Fibroblast of skin of right quadriceps (primary cell): ENCODE measurements around the gene CEP170B.
A peak's percentile ranks its signal among the peaks of the same experiment; 100 is the strongest.
"Not testable (repeated sequence)": the region's sequence is repeated elsewhere in the genome, so short reads cannot be mapped to it uniquely, and the experiment has no call there.

Experiments used
- DNase-seq: peaks from one replicate; pipeline ENCODE4 v3.0.0-alpha.2; 2013

The CEP170B gene

DNA sequence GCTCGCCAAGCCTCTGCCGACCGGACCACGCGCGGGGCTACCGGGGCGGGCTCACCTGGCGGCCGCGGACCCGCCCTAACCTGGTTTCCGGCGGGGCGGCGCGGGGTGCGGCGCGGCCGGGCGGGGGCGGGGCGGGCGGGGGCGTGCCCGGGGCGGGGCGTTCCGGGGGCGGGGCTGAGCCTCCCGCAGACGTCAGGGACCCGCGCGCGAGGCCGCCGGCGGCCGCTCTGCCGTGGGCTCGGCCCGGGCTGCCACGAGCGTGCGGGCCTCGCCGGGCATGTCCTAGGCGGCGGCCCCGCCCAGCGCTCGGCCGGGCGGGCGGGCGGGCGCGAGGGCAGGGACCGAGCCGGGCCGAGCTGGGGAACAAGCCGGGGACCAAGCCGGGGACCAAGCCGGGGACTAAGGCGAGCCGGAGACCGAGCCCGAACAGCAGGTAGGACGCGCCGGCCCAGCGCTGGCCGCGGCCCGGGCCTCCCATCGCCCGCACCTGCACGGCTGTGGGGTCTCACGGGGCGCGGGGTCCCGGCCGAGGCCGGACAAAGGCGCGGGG is at the start of gene CEP170B:
TSS of gene CEP170B (plus strand) at position 188 of the 550 bp plus-strand sequence. CDS start 3,183 bp downstream, outside the sequence.
- DNase-seq = peak; percentile 24

DNA sequence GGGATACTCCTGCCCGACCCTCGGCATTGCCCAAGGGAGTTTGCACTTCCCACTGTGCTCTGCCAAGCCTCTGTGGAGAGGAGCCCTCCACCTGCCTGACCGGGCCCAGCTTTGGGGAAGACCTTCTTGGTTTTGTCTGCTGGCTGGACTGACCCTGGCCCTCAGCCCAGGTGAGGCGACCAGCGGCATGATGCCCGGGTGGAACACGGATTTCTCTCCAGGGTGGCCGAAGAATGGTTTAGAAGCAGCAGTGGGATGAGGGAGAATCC is 48.5 kb upstream of the CEP170B start:
- no peak for DNase-seq

DNA sequence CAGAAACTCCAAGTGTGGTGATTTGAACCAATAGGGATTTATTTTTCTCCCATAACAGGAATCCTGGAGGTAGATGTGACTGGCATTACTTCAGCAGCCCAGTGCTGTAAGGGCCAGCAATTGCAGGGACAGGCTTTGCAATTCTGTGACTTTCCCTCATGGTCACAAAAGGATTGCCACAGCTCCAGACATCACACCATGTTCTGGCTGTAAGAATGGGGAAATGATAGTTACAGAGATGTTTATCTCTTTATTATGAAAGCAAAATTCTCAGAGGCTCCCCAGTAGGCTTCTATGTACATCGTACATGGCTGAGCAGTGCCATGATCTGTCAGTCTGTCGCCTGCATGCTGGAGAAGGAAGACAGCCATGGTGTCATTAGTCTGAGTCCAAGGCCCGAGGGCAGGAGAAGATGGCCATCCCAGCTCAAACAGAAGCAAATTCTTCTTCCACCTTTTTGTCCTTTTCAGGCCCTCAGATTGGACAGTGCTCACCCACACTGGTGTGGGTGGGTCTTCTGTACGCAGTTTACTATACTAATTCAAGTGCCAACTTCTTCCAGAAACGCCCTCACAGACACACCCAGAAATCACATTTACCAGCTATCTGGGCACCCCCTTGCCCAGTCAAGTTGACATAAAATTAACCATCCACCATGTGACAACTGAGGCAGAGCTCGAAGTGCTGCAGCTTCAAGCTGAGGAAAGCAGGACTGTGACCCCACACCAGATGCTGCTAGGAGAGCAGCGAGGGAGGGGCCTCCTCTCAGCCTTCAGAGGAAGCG is 46.9 kb upstream of the CEP170B start:
- no peak for DNase-seq

DNA sequence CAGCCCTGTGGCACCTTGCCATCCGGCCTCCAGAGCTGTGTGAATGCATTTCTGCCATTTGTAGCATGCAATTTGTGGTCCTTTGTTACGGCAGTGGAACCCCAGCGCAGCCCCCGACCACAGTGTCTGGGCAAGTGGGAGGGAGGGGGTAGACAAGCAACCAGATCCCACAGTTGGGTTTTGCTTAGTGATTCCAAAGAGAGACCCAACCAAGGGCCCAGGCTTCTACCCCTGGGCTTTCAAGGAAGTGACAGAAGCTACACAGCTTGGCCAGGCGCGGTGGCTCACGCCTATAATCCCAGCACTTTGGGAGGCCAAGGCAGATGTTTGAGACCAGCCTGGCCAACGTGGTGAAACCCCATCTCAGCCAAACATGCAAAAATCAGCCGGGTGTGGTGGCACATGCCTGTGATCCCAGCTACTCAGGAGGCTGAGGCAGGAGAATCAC is 46.3 kb upstream of the CEP170B start:
- DNase-seq = no peak

DNA sequence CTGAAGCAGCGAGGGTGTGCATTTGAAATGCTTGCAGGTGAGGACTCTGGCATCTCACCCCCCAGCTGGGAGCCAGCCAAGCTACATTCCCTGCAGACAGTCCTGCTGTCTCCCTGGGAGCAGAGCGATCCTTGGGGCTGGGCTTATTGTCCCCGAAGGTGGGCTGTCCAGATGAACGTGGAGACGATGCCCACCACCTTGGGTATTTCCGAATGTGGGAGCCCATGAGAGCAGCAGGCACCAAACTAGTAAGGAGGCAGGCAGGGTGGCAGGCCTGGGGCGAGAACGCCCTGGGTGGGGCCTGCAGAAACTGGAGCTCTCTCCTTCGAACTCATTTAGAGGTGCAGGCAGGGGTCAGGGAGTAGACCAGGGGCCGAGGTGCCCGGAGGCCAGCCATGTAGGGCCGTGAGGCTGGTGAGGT is 45.7 kb upstream of the CEP170B start:
- no peak for DNase-seq

DNA sequence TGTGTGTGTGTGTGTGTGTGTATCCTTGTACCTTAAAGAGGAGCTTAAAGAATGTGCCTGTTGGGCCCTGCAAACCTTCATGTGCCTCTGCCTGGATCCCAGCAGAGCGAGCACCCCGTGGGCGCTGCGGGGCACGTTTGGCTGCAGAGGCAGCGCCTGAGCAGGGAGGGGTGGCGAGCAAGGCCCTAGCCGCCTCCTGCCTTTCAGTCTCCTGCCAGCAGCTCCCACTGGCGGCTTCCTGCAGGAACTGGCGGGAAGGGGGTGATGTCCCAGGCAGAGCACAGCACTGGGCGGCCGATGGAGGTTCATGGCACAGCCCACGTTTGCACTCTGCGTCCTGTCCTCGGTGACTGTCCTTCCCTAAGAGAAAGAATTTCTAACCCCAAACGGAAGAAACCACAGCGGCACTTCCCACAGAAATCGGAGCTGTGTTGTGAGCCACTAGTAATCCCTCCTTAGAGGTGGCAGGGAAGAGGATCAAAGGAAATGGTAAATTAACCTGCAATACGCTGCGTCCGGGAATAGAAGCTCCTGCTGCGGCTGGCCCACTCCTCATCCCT is 44.3 kb upstream of the CEP170B start:
- peak; percentile 72 for DNase-seq

DNA sequence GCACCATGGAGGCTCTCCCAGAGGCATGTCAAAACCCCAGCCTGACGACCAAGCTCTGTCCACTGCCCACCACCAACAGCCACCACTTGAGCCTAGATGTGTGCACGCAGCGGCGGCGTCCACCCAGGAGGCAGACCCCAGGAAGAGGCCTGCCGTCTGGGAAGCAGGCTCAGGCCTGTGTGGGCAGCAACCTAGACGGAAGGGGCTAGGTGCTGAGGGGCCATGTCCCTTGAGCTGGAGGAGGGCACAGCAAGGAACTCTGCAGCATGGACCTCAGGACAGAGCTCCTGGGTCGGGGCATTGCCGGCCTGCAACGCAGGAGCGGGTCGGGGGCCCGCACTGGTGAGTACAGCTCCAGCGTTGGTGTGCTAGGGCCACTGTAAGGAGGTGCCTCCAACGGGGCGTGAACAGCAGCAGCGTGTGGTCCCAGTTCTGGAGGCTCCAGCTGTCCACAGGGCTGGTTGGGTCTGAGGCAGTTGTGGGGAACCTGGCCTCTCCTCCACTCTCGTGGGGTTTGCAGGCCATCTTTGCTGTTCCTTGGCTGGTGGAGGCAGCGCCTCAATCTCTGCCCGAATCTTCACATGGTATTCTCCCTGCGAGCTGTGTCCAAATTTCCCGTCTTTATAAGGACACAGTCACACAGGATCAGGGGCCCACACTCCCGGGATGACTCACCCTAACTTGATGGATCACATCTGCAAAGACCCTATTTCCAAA is 43.7 kb upstream of the CEP170B start:
- no peak for DNase-seq

DNA sequence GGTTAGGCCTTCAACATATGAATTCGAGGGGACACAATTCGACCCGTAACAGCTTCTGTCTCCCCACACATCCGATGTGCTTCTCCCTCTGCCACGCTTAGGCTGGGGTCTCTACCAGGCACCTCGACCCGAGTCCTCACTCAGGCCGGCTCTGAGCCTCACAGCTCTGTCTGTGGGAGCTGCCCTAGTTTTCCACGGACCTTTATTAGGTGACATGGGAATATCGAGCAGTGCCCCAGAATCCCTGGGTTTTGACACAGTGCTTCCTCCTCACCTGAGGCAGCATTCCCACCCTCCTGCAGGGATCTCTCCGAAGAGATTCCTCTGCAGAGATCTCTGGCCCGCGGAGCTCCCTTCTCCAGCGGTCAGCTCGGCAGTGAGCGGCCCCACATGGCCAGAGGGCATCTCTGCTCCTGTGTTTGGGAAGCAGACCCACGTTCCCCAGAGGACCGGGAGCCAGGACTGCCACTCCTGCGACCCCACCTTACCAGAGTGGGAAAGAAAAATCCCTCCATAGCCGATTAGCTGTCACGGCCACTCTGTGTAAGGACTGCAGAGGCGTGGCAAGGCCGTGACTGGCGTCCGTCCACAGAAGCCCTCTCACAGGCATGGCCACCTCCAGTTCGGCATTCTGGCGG is 43.0 kb upstream of the CEP170B start:
- no peak for DNase-seq

DNA sequence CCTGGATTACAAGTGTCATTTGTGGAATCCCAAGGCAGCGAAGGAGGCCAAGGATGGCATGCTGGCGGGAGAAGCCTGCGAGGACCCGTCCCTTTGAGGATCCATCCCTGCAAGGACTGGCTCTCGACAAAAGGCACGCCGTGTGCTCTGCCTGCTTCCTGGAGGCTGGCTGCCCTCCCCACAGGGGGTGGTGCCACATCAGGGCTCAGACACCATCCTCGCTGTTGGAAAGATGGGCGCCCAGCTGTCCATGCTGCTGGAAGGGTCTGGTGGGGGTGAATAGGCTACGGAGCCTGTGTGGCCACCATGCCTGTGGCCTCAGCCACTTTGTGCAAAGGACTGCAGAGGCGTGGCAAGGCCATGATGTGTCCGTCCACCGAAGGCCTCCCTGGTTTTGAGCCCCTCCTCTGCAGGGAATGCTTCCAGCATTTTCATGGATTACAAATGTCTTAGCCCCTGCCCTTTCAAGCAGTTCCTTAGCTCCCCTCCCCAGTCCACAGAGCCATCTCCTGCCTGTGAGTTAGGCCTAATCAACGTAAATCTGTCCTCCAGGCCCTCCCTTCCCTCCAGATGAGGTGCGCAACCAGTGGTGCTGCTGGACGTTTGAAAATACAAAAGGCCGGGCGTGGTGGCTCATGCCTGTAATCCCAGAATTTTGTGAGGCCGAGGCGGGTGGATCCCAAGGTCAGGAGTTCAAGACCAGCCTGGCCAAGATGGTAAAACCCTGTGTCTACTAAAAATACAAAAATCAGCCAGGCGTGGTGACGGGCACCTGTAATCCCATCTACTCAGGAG is 42.0 kb upstream of the CEP170B start:
- DNase-seq = no peak

DNA sequence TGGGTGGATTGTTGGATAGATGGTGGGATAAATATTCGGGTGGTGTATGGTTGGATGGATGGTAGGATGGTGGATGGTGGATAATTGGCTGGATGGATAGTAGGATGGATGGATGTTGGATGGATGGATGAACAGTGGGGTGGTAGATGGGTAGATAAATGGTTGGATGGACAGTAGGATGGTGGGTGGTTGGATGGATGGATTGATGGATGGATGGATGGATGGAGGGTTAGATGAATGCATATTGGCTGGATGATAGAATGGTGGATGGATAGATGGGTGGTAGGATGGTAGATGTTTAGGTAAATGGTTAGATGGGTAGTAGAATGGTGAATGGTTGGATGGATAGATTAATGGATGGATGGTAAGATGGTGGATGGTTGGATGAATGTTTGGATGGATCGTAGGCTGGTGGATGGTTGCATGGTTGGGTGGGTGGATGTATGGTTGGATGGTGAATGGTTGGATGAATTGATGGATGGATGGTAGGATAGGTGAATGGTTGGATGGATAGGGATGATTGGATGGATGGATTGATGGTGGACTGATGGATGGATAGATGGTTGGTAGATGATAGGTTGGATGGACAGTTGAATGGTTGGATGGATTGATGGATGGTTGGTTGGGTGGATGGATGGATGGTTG is 40.6 kb upstream of the CEP170B start:
- DNase-seq = no peak

DNA sequence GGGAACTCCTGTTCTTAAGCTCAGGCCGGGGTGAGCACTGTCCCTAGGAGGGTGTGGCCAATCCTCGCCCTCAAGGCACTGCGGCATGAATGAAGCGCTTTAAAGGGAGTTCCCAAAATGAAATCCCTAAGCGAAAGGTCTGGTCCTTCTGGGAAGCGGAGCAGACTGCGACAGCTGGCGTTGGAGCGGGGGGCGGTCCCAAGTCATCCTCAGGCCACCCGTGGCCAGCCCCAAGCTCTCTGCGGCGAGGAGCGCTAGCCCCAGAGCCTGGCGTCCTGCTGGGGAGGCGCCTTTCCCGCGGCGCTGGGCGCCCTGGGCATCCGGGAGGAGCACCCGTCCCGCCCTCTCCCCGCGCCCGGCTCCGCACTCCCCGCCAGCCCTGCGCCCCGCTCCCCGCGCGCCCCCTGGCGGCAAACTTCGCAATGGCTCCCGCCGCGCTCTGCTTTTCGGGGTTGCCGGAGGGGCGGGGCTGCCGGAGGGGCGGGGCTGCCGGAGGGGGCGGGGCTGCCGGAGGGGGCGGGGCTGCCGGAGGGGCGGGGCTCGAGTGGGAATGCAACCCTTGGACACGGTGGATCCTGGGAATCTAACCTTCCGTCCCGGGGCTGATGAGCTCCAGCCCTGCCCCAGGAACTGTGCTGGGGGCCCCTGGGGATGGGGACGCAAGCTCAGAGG is 38.7 kb upstream of the CEP170B start:
- peak; percentile 78 for DNase-seq

DNA sequence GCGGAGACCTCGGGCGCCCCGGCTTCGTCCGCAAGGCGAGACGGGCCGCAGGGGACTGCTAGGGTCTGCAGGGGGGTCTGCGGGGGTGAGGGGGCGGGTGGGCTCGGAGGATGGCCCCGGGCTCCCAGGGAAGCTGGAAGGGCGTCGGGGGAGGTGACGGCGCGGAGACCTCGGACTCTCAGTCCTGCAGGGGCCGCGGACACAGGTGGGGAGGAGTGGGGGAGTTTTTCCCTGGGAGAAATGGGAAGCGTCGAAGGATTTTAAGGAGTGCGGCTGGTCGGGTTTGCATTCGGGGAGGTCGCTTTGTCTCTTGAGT is 38.2 kb upstream of the CEP170B start:
- no peak for DNase-seq

DNA sequence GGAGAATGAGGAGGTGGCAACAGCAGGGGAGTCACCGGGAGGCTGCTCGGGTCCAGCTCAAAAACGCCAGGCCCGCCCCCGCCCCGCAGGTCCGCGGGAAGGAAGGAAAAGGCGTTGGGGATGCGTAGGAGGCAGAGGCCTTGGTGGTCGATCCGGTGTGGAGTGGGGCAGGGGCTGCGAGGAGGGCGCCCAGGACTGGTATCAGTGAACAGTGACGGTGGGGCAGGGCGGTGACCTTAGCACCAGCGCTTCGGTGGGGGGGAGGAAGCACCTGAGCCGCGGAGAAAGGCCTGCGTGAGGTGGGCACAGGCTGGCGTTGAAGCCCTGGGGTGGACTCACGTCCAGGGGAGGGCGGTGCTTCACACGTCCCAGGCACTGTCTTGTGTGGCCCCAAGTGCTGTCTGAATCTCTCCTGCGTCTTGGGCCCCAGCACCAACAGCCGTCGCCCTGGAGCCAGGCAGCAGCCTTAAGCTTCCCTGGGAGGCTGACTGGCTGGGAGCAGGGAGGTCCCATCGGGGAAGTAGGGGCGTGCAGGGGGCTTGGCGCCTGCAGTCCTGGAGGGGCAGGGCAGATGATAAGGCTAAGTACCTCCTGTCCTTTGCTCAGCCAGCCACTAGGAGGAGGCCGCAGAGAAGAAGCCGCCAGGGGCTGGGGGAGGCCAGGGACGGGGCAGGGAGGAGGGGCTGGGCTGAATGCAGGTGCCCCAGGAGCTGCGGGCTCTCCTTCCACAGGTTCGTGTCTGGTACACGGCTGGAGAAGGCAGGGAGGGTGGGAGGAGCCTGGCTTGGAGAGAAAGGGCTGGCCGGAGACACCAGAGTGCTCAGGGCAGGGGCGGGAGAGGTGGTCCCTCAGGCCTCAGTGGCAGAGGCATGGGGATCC is 37.7 kb upstream of the CEP170B start:
- DNase-seq = no peak

DNA sequence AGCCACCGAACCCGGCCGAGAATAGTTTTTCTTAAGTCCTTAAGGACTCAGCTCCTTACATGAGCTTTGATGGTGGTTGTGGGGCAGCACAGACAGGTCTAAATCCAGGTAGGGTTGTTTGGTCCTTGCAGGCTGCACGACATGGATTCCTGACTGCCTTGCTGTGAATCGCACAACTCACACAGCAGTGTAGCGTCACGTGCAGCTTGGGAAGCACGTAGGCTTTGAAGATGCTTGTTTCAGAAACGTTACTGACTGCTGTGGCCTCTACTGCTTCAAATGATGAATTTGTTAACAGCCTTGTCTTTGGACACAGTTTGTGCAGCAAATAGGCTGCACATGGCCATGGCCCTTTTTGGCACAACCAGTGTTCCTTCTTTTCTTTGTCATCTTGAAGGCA is 34.3 kb upstream of the CEP170B start:
- no peak for DNase-seq

DNA sequence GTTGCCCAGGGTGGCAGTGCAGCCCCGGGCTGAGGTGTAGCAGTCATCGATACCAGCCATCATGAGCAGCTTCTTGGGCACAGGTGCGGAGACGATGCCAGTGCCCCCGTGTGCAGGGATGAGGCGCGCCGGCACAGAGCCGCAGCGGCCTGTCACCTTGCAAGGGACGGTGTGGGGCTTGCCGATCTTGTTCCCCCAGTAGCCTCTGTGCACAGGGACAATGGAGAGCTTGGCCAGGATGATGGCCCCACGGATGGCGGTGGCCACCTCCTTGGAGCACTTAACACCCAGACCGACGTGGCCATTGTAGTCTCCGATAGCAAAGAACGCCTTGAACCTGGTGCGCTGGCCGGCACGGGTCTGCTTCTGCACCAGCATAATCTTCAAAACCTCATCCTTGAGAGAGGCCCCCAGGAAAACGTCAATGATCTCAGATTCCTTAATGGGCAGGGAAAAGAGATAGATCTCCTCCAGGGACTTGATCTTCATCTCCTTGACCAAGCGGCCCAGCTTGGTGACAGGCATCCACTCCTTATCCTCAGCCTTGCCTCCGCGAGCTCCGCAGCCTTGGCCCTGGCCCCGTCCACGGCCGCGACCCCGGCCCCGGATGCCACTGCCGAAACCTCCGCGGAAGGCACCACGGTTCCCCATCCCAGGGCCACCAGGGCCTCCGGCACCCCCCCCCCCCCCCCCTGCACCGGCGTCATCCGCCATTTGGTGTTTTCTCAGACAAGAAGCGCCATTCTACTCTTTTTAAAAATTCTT is 28.7 kb upstream of the CEP170B start:
- DNase-seq = not testable (repeated sequence)

DNA sequence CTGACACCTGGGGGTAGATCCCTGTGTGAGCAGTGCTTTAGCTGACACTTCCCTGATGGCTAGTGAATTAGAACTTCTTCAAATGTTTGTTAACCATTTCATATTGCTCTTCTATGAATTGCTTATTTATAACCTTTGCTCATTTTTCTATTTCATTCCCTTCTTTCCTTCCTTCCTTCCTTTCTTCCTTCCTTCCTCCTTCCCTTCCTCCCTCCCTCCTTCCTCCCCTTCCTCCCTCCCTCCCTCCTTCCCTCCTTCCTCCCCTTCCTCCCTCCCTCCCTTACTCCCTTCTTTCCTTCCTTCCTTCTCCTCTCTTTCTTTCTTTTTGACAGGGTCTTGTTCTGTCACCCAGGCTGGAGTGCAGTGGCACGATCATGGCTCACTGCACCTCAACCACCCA is 23.3 kb upstream of the CEP170B start:
- DNase-seq = no peak

DNA sequence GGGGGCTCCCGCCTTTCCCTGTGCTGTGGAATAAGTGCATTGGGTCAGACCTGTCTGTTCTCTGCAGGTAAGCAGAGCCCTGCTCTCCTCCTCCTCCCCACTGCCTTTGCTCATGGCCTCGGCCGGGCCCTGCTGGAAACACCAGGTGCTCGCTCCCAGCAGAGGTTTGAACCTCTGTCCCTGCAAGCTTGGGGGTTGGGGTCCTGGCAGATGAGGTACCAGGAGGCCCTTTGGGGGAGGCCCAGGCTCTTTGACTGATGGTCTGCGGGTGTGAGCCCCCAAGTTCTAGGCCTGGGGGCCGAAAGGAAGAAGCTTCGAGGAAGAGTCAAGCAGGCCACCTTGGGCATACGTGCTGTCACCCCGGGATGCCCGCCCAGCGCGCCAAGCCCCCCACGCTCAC is 22.1 kb upstream of the CEP170B start:
- DNase-seq = no peak

DNA sequence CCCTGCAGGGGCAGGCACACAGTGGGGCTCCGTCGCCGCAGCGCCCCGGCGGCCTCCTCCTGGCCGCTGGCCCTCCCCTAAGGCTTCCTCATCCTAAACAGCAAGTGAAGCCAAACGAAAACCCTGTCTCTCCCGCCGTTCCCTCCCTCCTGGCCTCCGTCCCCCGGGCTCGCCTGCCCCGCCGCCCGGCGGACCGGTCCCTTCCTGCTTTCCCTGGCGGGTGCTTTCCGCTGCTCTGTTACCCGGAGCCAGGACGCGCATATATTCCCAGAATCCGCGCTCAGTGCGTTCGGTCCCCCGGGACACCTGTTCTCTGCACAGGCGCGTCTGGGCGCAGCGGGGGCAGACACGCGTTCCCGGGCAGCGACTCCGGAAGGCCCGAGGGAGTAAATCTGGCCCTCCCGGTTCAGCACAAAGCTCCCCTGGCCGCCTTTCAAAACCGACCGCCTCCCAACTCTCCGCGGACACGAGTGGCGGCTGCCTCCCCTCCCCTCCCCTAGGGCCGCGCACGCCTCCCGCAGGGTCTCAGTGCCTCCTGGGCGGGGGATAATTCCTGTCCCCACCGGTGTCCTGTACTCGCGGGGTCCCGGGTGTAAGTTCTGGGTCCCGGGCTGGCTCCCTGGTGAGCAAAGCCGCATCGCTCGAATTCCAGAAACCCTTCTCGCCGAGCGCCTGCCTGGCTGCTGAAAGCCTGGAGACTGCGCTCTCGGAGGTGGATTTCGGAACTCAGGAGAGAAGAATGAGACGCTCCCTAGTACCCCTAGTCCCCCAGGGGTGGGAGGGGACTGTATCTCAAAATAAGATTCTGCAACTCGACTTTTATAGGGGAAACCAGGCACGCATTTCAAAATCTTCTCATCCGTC is 21.4 kb upstream of the CEP170B start:
- DNase-seq = no peak
